GM10248 (cell line): Measurements from ENCODE around the gene LRRC45.
"Not testable (repeated sequence)": the region's sequence is repeated elsewhere in the genome, so short reads cannot be mapped to it uniquely, and the experiment has no call there.

Experiments used
- CTCF ChIA-PET: fragments of 300-600 bp; sonication (Branson Sonifier 250); formaldehyde crosslinking; extraction: SDS; loops from one replicate; lab custom pipeline; 2021; ENCODE audit warnings: antibody characterized with exemption; lab: Yijun Ruan, JAX
- POLR2A ChIA-PET: fragments of 350-650 bp; sonication (Branson Sonifier 250); formaldehyde crosslinking; extraction: SDS; loops from one replicate; lab custom pipeline; 2020; ENCODE audit warnings: antibody characterized with exemption; lab: Yijun Ruan, JAX
- DNase-seq: peaks from one replicate; pipeline ENCODE4 v3.0.0; 2012; ENCODE audit errors: extremely low spot score
- CTCF ChIP-seq: IDR thresholded peaks from 2 replicates; pipeline ENCODE4 v1.5.1; 2012; ENCODE audit warnings: mild to moderate bottlenecking, low read depth; ENCODE audit errors: extremely low read depth, missing control alignments, control extremely low read depth

LRRC45 gene

GRCh38 chr17:81980122-81980521, 43.0 kb upstream of the LRRC45 start:
- POLR2A ChIA-PET, result no interaction called here
- no peak for DNase-seq
- CTCF ChIA-PET, result interaction anchor here (1.2 to 3.4 kb wide), 3 partner anchors 20 to 58 kb away, joined by 3 to 18 read pairs (median 4); partner anchors contain the start of gene DCXR
- TF ChIP-seq CTCF, result no peak

- TF ChIP-seq CTCF, result no peak
Measured at GRCh38 chr17:81980707-81981343, 42.3 kb upstream of the LRRC45 start.

GRCh38 chr17:81981511-81981910, 41.6 kb upstream of the LRRC45 start:
- DNase-seq, CTCF ChIA-PET, POLR2A ChIA-PET: not testable (repeated sequence)

More at GRCh38 chr17:81980707-81981343, 42.3 kb upstream of the LRRC45 start:
- no peak for DNase-seq
- ChIA-PET CTCF (interaction anchor here (1.6 to 3.4 kb wide), 2 partner anchors 21 to 39 kb away, joined by 4 to 18 read pairs; no protein-coding TSS in a partner anchor), POLR2A (no interaction called here)

- no peak for TF ChIP-seq CTCF
- ChIA-PET CTCF (interaction anchor here (2.5 kb wide), 1 partner anchor 24 kb away, joined by 9 read pairs; no protein-coding TSS in a partner anchor), POLR2A (interaction anchor here (0.5 to 0.6 kb wide), 3 partner anchors 111 to 520 kb away, joined by 4 to 8 read pairs (median 4); no protein-coding TSS in a partner anchor)
- DNase-seq, result no peak
Measured at GRCh38 chr17:81983011-81983638, 40.0 kb upstream of the LRRC45 start.

GRCh38 chr17:81983639-81984373, 39.3 kb upstream of the LRRC45 start:
- CTCF ChIA-PET, result interaction anchor here (2.5 kb wide), 1 partner anchor 24 kb away, joined by 9 read pairs; no protein-coding TSS in a partner anchor

GRCh38 chr17:81984773-81985410, 38.2 kb upstream of the LRRC45 start:
- ChIA-PET CTCF (interaction anchor here (1.1 to 1.3 kb wide), 2 partner anchors 21 to 221 kb away, joined by 3 to 4 read pairs; no protein-coding TSS in a partner anchor), POLR2A (no interaction called here)
- TF ChIP-seq CTCF, result no peak
- no peak for DNase-seq

More at GRCh38 chr17:81983639-81984373, 39.3 kb upstream of the LRRC45 start:
- TF ChIP-seq CTCF, result no peak
- no peak for DNase-seq
- POLR2A ChIA-PET, result interaction anchor here (0.6 kb wide), 1 partner anchor 519 kb away, joined by 4 read pairs; no protein-coding TSS in a partner anchor
